IMR-90 (cell line): ENCODE data around the gene ME1. TPM values are rescaled to one million over a fixed set of nuclear protein-coding genes. Genes with fewer than 3 reads are reported as not detected.

Source experiments
- ATAC-seq: fragments of 200-7000 bp; cut with Tn5 transposase; 2 replicates; pipeline ENCODE4 v1.9.1; 2020; ENCODE audit warnings: low read depth, mild to moderate bottlenecking, moderate library complexity
- BruUV-seq: library from RNA; stranded (reverse); fragments of 400-500 nt; replicated peaks from 2 replicates; lab custom pipeline; 2021; lab: Mats Ljungman, UMichigan
- CTCF ChIA-PET: fragments of 300-600 bp; formaldehyde crosslinking; extraction: SDS; loops from one replicate; lab custom pipeline; 2021; ENCODE audit warnings: antibody characterized with exemption; lab: Yijun Ruan, JAX
- POLR2A ChIA-PET: fragments of 300-600 bp; sonication (Branson Sonifier 250); formaldehyde crosslinking; loops from one replicate; lab custom pipeline; 2022; ENCODE audit warnings: antibody characterized with exemption; ENCODE audit not compliant: unreplicated experiment; lab: Charles Lee
- DNase-seq: peaks from one replicate; pipeline ENCODE4 v3.0.0; 2013
- H2AFZ ChIP-seq: replicated peaks from 2 replicates; pipeline ENCODE3; 2013; ENCODE audit warnings: low read length, mild to moderate bottlenecking; ENCODE audit not compliant: poor library complexity
- H2AK5ac ChIP-seq: 2 replicates; pipeline ENCODE4 v1.6.1; 2013; ENCODE audit warnings: low read depth, low read length, inconsistent platforms
- H2AK9ac ChIP-seq: replicated peaks from 2 replicates; pipeline ENCODE3; 2013; ENCODE audit warnings: mild to moderate bottlenecking, low read depth, low read length, moderate library complexity; ENCODE audit not compliant: poor library complexity
- H2BK120ac ChIP-seq: 2 replicates; pipeline ENCODE4 v1.6.1; 2013; ENCODE audit warnings: low read depth, low read length, inconsistent platforms
- H2BK15ac ChIP-seq: 3 replicates; pipeline ENCODE4 v1.6.1; 2013; ENCODE audit warnings: low read depth, low read length, inconsistent platforms
- H2BK20ac ChIP-seq: 2 replicates; pipeline ENCODE4 v1.6.1; 2013; ENCODE audit warnings: low read depth, mild to moderate bottlenecking, inconsistent platforms, low read length, moderate library complexity
- H2BK5ac ChIP-seq: 2 replicates; pipeline ENCODE4 v1.6.1; 2013; ENCODE audit warnings: mild to moderate bottlenecking, low read depth, low read length, inconsistent platforms; ENCODE audit not compliant: poor library complexity, severe bottlenecking
- H3K14ac ChIP-seq: replicated peaks from 2 replicates; pipeline ENCODE4 v1.6.1; 2013; ENCODE audit warnings: low read depth, low read length, inconsistent platforms
- H3K18ac ChIP-seq: 2 replicates; pipeline ENCODE4 v1.6.1; 2013; ENCODE audit warnings: low read depth, low read length, control low read depth
- H3K23ac ChIP-seq: 2 replicates; pipeline ENCODE4 v1.6.1; 2013; ENCODE audit warnings: low read depth, low read length, inconsistent platforms
- H3K27ac ChIP-seq: 2 replicates; pipeline ENCODE4 v1.5.1; 2013; ENCODE audit warnings: mild to moderate bottlenecking, control low read depth, low read length; ENCODE audit not compliant: insufficient read depth
- H3K27me3 ChIP-seq: 2 replicates; pipeline ENCODE4 v1.6.1; 2013; ENCODE audit warnings: low read length; ENCODE audit not compliant: control insufficient read depth, insufficient read depth
- H3K36me3 ChIP-seq: 2 replicates; pipeline ENCODE4 v1.6.1; 2013; ENCODE audit warnings: low read length, mixed read lengths; ENCODE audit not compliant: control insufficient read depth, insufficient read depth
- H3K4ac ChIP-seq: 2 replicates; pipeline ENCODE4 v1.6.1; 2013; ENCODE audit warnings: low read depth, low read length, inconsistent platforms
- H3K4me1 ChIP-seq: 2 replicates; pipeline ENCODE4 v1.6.1; 2013; ENCODE audit warnings: low read length, mixed read lengths; ENCODE audit not compliant: control insufficient read depth, insufficient read depth
- H3K4me2 ChIP-seq: 2 replicates; pipeline ENCODE4 v1.6.1; 2013; ENCODE audit warnings: low read depth, mild to moderate bottlenecking, control low read depth, low read length, moderate library complexity
- H3K4me3 ChIP-seq: 2 replicates; pipeline ENCODE4 v1.5.1; 2013; ENCODE audit warnings: low read depth, mild to moderate bottlenecking, control low read depth, low read length, moderate library complexity; ENCODE audit not compliant: insufficient read depth
- H3K56ac ChIP-seq: 2 replicates; pipeline ENCODE4 v1.6.1; 2013; ENCODE audit warnings: low read length, inconsistent platforms; ENCODE audit not compliant: insufficient read depth; ENCODE audit errors: extremely low read depth
- H3K79me1 ChIP-seq, 2 experiments: 2 replicates each; pipeline ENCODE4 v1.6.1; 2013; ENCODE audit warnings: low read length in 2 of 2, inconsistent platforms in 1 of 2, low read depth in 1 of 2
- H3K9ac ChIP-seq: 2 replicates; pipeline ENCODE4 v1.6.1; 2013; ENCODE audit warnings: low read depth, low read length, control low read depth
- H3K9me1 ChIP-seq: 2 replicates; pipeline ENCODE4 v1.6.1; 2013; ENCODE audit warnings: low read length, inconsistent platforms; ENCODE audit not compliant: insufficient read depth
- H3K9me3 ChIP-seq: 2 replicates; pipeline ENCODE4 v1.6.1; 2013; ENCODE audit warnings: low read length; ENCODE audit not compliant: control insufficient read depth, insufficient read depth
- H4K20me1 ChIP-seq: 2 replicates; pipeline ENCODE4 v1.6.1; 2013; ENCODE audit warnings: low read length, inconsistent platforms; ENCODE audit not compliant: insufficient read depth
- H4K5ac ChIP-seq: 2 replicates; pipeline ENCODE4 v1.6.1; 2013; ENCODE audit warnings: mild to moderate bottlenecking, low read depth, low read length, control low read depth
- H4K8ac ChIP-seq, 2 experiments: 2 replicates each; pipeline ENCODE4 v1.6.1; 2013; ENCODE audit warnings: low read depth in 2 of 2, low read length in 2 of 2, control low read depth in 1 of 2, inconsistent platforms in 1 of 2
- H4K91ac ChIP-seq: 2 replicates; pipeline ENCODE4 v1.6.1; 2013; ENCODE audit warnings: low read depth, low read length, inconsistent platforms; ENCODE audit not compliant: insufficient read depth
- BHLHE40 ChIP-seq: fragments of 150-350 bp; IDR thresholded peaks from 2 replicates; pipeline ENCODE4 v1.6.1; 2016; ENCODE audit warnings: mild to moderate bottlenecking, low read depth, low read length
- CEBPB ChIP-seq: IDR thresholded peaks from 2 replicates; pipeline ENCODE4 v1.6.1; 2012; ENCODE audit warnings: low read depth, low read length, improper control_type of control experiment
- CHD1 ChIP-seq: IDR thresholded peaks from 2 replicates; pipeline ENCODE4 v1.6.1; 2012; ENCODE audit warnings: low read depth, low read length, improper control_type of control experiment
- CTCF ChIP-seq: conservative IDR thresholded peaks from 2 replicates; pipeline ENCODE4 v1.5.1; 2012; ENCODE audit warnings: mild to moderate bottlenecking, low read depth, low read length, improper control_type of control experiment
- ELK1 ChIP-seq: fragments of 150-350 bp; IDR thresholded peaks from 2 replicates; pipeline ENCODE4 v1.6.1; 2016; ENCODE audit warnings: low read depth, mild to moderate bottlenecking, low read length, moderate library complexity, borderline replicate concordance
- FOS ChIP-seq: fragments of 150-350 bp; IDR thresholded peaks from 2 replicates; pipeline ENCODE4 v1.6.1; 2016; ENCODE audit warnings: low read depth, low read length
- MAFK ChIP-seq: IDR thresholded peaks from 2 replicates; pipeline ENCODE4 v1.6.1; 2012; ENCODE audit warnings: low read depth, low read length, improper control_type of control experiment
- MAZ ChIP-seq: IDR thresholded peaks from 2 replicates; pipeline ENCODE4 v1.6.1; 2012; ENCODE audit warnings: low read depth, mild to moderate bottlenecking, low read length, improper control_type of control experiment, moderate library complexity, borderline replicate concordance
- MXI1 ChIP-seq: IDR thresholded peaks from 2 replicates; pipeline ENCODE4 v1.6.1; 2012; ENCODE audit warnings: low read depth, mild to moderate bottlenecking, low read length, moderate library complexity, borderline replicate concordance
- NFE2L2 ChIP-seq: fragments of 150-350 bp; IDR thresholded peaks from 2 replicates; pipeline ENCODE4 v1.6.1; 2016; ENCODE audit warnings: low read depth, mild to moderate bottlenecking, low read length
- POLR2A ChIP-seq: IDR thresholded peaks from 2 replicates; pipeline ENCODE4 v1.6.1; 2012; ENCODE audit warnings: mild to moderate bottlenecking, low read depth, low read length
- RAD21 ChIP-seq: IDR thresholded peaks from 2 replicates; pipeline ENCODE4 v1.6.1; 2012; ENCODE audit warnings: low read length, improper control_type of control experiment
- RCOR1 ChIP-seq: IDR thresholded peaks from 2 replicates; pipeline ENCODE4 v1.6.1; 2012; ENCODE audit warnings: mild to moderate bottlenecking, low read length, improper control_type of control experiment; ENCODE audit not compliant: insufficient replicate concordance
- RFX5 ChIP-seq: IDR thresholded peaks from 2 replicates; pipeline ENCODE4 v1.8.0; 2012; ENCODE audit warnings: low read depth, mild to moderate bottlenecking, low read length, moderate library complexity
- SMC3 ChIP-seq: fragments of 150-350 bp; IDR thresholded peaks from 2 replicates; pipeline ENCODE4 v1.6.1; 2016; ENCODE audit warnings: low read depth, mild to moderate bottlenecking, antibody characterized with exemption, low read length, moderate library complexity
- USF2 ChIP-seq: fragments of 150-350 bp; IDR thresholded peaks from 2 replicates; pipeline ENCODE4 v1.6.1; 2017; ENCODE audit warnings: mild to moderate bottlenecking, antibody characterized with exemption, low read length, low read depth
- WGBS, 2 experiments: methylation state at CpG; one replicate each; pipeline versions ENCODE4 v1.1.5 to v1.1.7; 2013; ENCODE audit warnings: missing lambda C conversion rate in 2 of 2; ENCODE audit not compliant: insufficient read length in 1 of 2; ENCODE audit errors: extremely low coverage in 2 of 2; 5-methylcytosine and 5-hydroxymethylcytosine counted together
- dilution Hi-C: fragments of 300-500 bp; cut with HindIII; formaldehyde crosslinking; loops from one replicate; pipeline ENCODE4 v1.14.3; 2018; ENCODE audit warnings: low sequenced_read_pairs; ENCODE audit not compliant: unreplicated experiment
- in situ Hi-C: fragments of 300-500 bp; cut with MboI; formaldehyde crosslinking; loops from 3 replicates; pipeline ENCODE4 v1.14.3; 2019; ENCODE audit warnings: low sequenced_read_pairs, inconsistent platforms, mixed read lengths
- intact Hi-C: fragments of 100-400 bp; cut with micrococcal nuclease; formaldehyde crosslinking; loops from 2 replicates; pipeline ENCODE4 v1.10.0; 2022
- polyA plus RNA-seq, 3 experiments: library from polyadenylated mRNA; depleted of rRNA; stranded (reverse); fragments of >200 nt; gene quantifications; 2 replicates each; pipeline ENCODE4 v1.2.3, GENCODE V29; 2012; ENCODE audit warnings: low replicate concordance in 1 of 3
- total RNA-seq: library from RNA; depleted of rRNA; stranded (reverse); fragments of >200 nt; gene quantifications from 2 replicates; pipeline ENCODE4 v1.2.3, GENCODE V29; 2012

Gene ME1
- total and polyA plus RNA-seq, 2 of the 4 experiments (the other 2 are of a cell fraction), result 21.5 to 24.4 TPM

GRCh38 chr6:83443516-83443915, 12.7 kb upstream of the ME1 start:
- H3K14ac ChIP-seq, result no peak overlapping the region
- no peak overlapping the region for H2AK5ac ChIP-seq
- H2BK120ac ChIP-seq, result no peak overlapping the region
- H2AK9ac ChIP-seq, result no peak overlapping the region
- no peaks in the 10 kb centered on the region for H3K36me3 ChIP-seq
- no peak overlapping the region for H3K4ac ChIP-seq
- dilution Hi-C loops (no loop called here), intact Hi-C loops (no loop called here), in situ Hi-C loops (no loop called here)
- no TSS peak for BruUV-seq
- no peak overlapping the region for H4K5ac ChIP-seq
- no peaks in the 10 kb centered on the region for H3K79me1 ChIP-seq
- H3K56ac ChIP-seq, result no peak overlapping the region
- H2BK20ac ChIP-seq, result no peak overlapping the region
- DNase-seq, result no peak
- H3K9ac ChIP-seq, result no peak overlapping the region
- no peaks in the 10 kb centered on the region for H3K9me1 ChIP-seq
- H3K27me3 ChIP-seq, result no peaks in the 10 kb centered on the region; the same call in 1 of the 2 replicates
- 100% methylated on average over 1 of the region's 4 CpGs; no CpG with 5 or more reads in 1 of the 2 experiments for WGBS, 2 experiments
- no peak overlapping the region for H3K4me3 ChIP-seq
- H4K20me1 ChIP-seq, result no peaks in the 10 kb centered on the region
- no peaks in the 10 kb centered on the region; the same call in 1 of the 2 replicates for H3K4me1 ChIP-seq
- H4K91ac ChIP-seq, result no peak overlapping the region
- H2AFZ ChIP-seq, result no peak overlapping the region
- ChIA-PET POLR2A (no interaction called here), CTCF (interaction anchor here (1.4 kb wide), 1 partner anchor 10 kb away, joined by 7 read pairs; no protein-coding TSS in a partner anchor)
- H3K23ac ChIP-seq, result no peak overlapping the region
- H3K4me2 ChIP-seq, result no peak overlapping the region
- no peak overlapping the region for H2BK15ac ChIP-seq
- no peak overlapping the region for H2BK5ac ChIP-seq
- H3K9me3 ChIP-seq, result no peaks in the 10 kb centered on the region
- TF ChIP-seq POLR2A (no peak), SMC3 (no peak), MXI1 (no peak), NFE2L2 (no peak), BHLHE40 (no peak), CTCF (no peak), CEBPB (no peak), FOS (no peak), RCOR1 (no peak), MAFK (no peak), CHD1 (no peak), RFX5 (no peak), MAZ (no peak), RAD21 (no peak), ELK1 (no peak), USF2 (no peak)
- no peak overlapping the region for H3K27ac ChIP-seq
- ATAC-seq, result no peak
- no peak overlapping the region for H3K18ac ChIP-seq
- H4K8ac ChIP-seq, result no peak overlapping the region
